Superior temporal gyrus (tissue), 1 donor: ENCODE data around the gene PKN3.

Experiments used
- DNase-seq: peaks from one replicate; pipeline ENCODE4 v3.0.0-alpha.2; 2016; ENCODE audit errors: extremely low spot score

The PKN3 gene

GRCh38 chr9:128716581-128717254 is 14.4 kb downstream of the PKN3 start:
- DNase-seq, result no peak

GRCh38 chr9:128718047-128718446 is 15.7 kb downstream of the PKN3 start:
- DNase-seq, result no peak

DNA sequence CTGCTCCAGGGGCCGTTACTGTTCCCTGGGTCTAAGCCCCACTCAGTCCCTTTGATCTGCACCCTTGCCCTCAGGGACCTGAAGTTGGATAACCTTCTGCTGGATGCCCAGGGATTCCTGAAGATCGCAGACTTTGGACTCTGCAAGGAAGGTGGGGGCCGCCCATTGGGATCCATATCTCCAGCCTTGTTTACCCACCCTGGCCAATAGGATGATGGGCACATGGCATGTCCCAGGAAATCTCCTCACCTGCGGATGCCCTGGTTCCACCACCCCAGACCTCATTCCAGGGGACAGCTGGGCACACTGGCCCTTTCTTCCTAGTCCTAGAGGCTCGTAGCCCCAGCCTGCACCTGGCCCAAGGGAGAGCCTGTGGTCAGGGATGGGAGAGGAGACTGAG is 16.2 kb downstream of the PKN3 start:
- DNase-seq, result no peak

- DNase-seq, result no peak
Measured at GRCh38 chr9:128719919-128720605, 17.8 kb downstream of the PKN3 start.

DNA sequence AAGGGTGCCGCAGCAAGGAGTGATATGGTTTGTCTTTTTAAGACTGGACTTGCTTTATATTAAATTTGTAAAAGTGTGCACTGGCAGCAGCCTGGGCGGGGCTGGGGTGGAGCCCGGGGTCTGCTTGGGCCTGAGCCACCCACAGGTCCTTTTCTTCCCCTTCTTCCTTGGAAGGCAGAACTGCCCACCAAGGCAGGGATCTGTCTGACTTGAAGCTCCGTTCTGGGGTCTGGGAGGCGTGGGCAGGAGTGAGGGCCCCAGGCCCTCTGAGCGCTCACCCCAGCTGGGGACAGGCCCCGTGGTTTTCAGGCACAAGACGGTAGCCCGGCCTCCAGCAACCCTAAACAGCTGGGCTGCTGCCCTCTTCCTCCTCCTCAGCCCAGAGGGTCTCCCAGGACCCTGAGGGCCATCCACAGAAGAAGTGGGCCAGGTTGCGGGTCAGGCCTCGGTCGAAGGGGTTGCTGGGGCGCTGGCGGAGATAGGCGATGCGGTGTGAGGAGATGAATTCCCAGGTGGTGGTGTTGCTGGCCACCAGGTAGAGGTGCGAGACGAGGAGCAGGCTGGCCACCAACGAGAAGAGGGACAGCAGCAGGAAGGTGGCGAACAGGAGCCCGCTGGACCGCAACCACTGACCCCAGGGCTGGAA is 18.7 kb downstream of the PKN3 start:
- no peak for DNase-seq

GRCh38 chr9:128721487-128722010 is 19.2 kb downstream of the PKN3 start:
- no peak for DNase-seq

GRCh38 chr9:128722380-128723351 is 20.4 kb downstream of the PKN3 start:
- DNase-seq, result no peak

DNA sequence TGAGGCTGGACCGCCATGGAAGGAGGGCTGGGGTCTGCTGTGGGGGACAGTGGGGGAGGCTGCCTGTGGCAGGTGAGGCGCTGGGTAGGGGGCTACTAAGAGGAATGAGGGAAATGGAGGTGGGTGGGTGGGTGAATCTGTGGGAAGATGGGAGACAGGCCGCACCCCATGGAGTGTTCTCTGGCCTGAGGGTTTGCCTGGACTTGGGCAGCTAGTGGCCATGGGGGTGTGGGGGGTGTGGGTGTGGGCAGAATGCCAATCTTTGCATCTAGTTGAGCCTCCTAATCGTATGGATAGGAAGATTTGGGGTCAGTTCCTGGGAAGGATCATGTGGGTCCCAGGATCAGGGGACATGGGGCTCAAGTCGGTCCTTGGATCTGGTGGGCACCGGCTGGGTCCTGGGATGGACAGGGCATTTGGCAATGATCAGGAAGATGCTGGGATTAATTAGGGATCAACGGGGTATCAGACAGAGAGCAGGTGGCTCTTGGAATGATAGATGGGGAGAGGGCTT is 21.1 kb downstream of the PKN3 start:
- no peak for DNase-seq

DNA sequence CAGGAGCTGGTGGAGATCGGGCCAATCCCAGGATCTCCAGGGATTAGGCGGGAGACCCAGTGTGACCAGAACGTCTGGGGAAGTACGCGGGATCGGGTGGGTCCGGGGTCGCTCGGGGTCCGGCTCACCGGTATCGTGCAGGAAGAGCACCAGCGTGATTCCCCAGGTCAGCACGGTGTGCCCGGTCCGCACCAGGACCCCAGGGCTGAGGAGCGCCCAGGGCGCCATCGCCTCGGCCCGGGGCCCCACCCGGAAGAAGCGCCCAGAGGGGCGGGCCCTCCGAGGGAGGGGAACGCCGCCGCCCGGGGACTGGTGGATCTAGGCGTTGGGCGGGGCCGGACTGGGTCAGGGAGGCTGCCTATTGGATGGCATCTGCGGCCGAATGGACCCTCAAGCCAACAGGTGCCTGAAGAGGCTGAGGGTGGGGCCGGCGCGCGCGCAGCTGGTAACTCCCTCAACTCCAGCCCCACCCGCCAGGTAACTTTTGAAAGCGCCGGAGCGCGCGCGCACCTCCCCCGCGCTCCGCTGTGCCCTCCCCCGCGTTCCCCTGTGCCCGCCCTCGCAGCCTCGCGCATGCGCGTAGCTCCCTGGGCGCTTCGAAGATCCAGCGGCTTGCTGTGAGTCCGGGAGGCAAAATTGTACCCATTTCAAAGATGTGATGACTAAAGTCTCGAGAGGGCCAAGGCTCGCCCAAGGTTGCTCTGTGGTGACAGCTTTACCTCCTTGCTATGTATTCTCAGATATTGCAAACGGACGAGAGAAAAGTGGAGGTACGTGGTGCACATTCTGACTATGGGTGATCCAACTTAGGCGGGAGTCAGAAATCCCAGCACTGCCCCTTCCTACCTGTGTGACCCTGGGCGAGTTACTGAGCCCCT is 21.8 kb downstream of the PKN3 start, which contains the start of gene ZDHHC12:
Gene ZDHHC12 (minus strand): TSS at position 262 of the 878 bp plus-strand sequence. CDS start 34 bp downstream, at position 228.
- DNase-seq, result peak; percentile 87

DNA sequence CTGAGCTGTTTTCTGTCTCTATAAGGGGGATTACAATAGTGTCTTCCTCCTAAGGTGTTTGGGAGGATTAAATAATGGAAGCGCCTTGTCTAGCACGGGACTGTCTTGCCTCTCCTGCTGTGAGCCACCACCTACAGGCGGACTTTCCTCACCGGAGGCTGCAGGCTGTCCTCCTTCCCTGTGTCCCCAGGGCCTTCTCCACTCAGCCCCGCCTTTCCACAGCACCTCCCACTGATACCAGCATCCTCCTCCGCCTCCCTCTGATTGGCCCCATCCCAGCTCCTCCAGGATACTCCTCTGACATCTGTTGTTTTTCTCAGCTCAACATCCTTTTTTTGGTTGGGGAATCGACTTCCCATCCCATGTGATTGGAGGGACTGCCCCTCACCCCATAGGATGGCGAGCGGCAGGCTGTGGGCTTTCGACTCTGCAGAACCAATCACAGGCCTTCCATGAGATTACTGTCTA is 22.5 kb downstream of the PKN3 start:
- peak; percentile 72 for DNase-seq

DNA sequence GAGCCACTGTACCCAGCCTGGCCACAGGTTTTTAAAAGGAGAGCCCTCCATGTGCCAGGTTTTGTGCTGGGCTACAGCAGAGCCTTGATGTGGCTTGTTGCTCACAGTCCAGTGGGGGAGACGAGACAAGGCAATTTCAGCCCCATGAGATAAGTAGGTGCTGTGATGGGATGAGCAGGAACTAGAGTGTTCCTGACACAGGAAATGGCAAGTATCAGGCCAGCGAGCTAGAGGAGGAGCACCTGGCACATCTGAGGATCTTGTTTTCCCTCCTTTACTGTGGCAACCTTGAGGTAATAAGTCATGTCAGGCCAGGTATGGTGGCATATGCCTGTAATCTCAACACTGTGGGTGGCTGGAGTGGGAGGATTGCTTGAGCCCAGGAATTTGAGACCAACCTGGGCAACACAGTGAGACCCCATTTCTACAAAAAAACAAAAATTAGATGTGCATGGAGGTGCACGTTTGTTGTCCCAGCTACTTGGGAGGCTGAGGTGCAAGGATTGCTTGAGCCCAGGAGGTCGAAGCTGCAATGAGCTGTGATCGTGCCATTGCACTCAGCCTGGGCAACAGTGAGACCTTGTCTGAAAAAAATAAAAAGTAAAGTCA is 25.4 kb downstream of the PKN3 start:
- DNase-seq, result no peak

DNA sequence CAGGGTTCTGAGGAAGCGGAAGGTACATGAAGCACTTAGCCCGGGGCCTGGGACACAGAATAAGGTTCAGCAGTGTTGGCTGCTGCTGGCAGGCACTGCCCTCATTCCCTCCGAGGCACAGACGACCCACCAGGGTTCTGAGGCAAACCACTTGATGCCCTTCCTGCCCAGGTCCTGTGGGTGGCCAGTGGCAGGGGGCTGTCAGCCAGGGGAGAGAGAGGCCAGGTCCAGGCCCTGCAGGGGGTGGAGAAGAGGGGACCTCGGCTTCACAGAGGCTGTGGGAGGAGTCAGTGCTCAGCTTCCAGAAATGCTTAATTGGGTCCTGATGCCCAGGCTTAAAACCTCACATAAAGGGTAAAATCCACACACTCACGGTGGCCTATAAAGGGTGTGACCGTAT is 26.0 kb downstream of the PKN3 start:
- no peak for DNase-seq

DNA sequence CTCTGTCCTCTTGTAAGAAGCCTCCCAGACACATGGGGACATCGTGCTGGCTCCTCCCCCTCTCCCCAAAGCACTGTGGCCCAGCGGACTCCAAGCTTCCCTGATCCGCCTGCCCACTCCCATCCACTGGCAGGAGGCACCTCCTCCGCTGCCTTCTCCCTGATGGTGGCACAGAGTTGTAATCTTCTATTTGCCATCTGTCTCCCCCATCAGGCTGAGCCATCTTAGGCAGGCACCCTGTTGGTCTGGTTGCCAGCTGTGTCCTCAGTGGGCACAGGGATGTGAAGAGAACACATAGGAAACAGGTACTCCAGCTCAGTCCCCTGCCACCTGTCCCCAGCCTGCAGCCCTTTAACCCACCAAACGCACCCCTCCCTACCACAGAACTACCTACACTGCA is 27.0 kb downstream of the PKN3 start:
- DNase-seq, result no peak

DNA sequence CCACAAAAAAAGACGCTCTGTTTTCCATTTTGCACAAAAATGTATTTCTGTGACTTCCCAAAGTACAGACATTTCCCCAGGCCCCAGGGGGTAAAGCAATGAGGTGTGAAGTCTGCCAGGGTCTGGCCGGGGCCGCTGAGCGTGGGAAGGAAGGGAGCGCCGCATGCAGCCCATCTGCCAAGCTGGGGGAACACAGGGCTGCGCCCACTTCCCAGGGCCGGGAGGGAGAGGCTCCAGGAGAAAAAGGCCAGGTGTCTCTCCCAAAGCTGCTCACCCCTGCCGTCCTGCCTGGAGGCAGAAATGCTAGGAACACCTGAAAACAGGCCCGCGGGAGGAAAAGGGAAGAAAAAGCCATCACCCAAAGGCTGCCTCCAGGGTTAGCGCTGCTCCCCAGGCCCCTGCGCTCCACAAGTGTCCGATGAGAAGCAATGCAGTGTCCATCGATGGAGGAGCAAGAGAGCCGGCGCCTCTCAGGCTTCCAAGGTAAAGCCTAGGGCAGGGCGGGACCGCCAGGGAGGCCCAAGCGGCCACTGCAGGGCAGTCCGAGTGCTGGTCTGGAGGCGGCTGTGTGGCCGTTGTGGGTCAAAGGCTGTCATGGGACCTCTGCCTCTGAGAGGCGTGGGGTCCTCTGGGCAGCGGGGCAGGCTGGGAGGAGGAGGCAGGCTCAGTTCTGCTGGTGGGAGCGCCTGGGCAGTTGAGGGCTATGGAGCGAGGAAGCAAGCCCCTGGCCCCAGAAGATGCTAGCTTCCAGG is 27.6 kb downstream of the PKN3 start:
- no peak for DNase-seq

- no peak for DNase-seq
Measured at GRCh38 chr9:128731093-128731492, 28.8 kb downstream of the PKN3 start.

- DNase-seq, result no peak
Measured at GRCh38 chr9:128731691-128732090, 29.4 kb downstream of the PKN3 start.

- no peak for DNase-seq
Measured at GRCh38 chr9:128732576-128732975, 30.3 kb downstream of the PKN3 start.

DNA sequence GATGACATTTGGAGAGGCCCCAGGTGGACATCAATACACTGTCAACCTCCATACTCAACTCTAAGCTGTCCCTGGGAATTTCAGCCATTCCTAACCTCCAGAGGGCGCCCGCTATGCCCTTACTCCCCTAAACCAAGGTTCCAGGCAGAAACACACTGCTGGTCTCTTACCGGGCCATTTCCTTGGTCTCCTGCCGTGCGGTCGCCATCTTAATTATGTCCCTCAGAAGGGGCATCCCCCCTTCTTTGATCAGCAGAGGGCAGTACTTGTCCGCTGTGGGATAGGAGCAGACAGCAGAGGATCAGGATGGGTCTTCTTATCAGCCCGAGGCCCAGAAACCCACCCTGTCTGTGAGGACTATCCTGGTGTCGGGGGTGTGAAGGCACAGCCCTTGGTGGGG is 31.0 kb downstream of the PKN3 start:
- peak; percentile 68 for DNase-seq

DNA sequence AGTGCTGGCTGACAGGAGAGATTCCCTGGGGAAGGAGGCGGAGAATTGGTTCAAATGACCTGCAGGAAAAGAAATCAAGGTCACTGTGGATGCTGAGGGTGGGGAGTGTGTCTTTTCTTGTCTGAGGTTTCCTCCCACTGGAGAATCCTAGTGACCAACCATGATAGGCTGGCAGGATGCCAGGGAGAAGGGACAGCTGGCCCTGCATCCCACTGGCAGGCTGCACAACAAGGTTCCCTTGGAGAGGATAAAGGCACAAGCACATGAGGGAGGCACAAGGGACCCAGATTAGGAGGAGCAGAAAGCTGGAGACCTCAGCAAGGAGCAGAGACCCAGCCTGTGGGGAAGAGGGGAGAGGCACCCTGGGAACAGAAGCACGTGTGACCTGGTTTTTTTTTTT is 33.1 kb downstream of the PKN3 start:
- DNase-seq, result peak; percentile 65
